C4-2B (cell line): ENCODE measurements around the gene SOWAHB.

Experiments used
- H3K27ac ChIP-seq: fragments of 450-650 bp; 2 replicates; pipeline ENCODE4 v1.5.1; 2017
- CTCF ChIP-seq: fragments of 450-650 bp; conservative IDR thresholded peaks from 2 replicates; pipeline ENCODE4 v1.5.1; 2017; ENCODE audit warnings: mild to moderate bottlenecking
- ZFX ChIP-seq: fragments of 450-650 bp; IDR thresholded peaks from 2 replicates; pipeline ENCODE4 v1.6.1; 2017

Gene SOWAHB

GRCh38 chr4:76904646-76905190 is 6.8 kb upstream of the SOWAHB start:
- no peak overlapping the region for H3K27ac ChIP-seq
- no peak for TF ChIP-seq ZFX
- no peak for TF ChIP-seq CTCF

GRCh38 chr4:76902233-76902890 is 4.4 kb upstream of the SOWAHB start:
- H3K27ac ChIP-seq: no peak overlapping the region; the same call in 1 of the 2 replicates
- TF ChIP-seq ZFX: no peak
- TF ChIP-seq CTCF: peak; percentile 13; the same call in 1 of the 2 replicates

GRCh38 chr4:76898949-76899645 is 1.2 kb upstream of the SOWAHB start:
- TF ChIP-seq ZFX (no peak), CTCF (no peak)
- H3K27ac ChIP-seq: no peak overlapping the region

GRCh38 chr4:76898385-76898692 is 395 bp upstream of the SOWAHB start:
- peak overlapping the region; percentile 87 for H3K27ac ChIP-seq
- TF ChIP-seq ZFX (no peak), CTCF (no peak)

- peak; percentile 39; the same call in 1 of the 2 replicates for TF ChIP-seq ZFX
- no peak; the same call in 1 of the 2 replicates for TF ChIP-seq CTCF
- peak overlapping the region; percentile 87 for H3K27ac ChIP-seq
Observed at GRCh38 chr4:76896614-76897535, 1.1 kb downstream of the SOWAHB start.

- H3K27ac ChIP-seq: no peak overlapping the region; the same call in 1 of the 2 replicates
- TF ChIP-seq ZFX: no peak
- no peak for TF ChIP-seq CTCF
Observed at GRCh38 chr4:76896048-76896447, 1.9 kb downstream of the SOWAHB start.
